CD8-positive, alpha-beta memory T cell (primary cell): ENCODE results near the gene FSD2. TPM values are rescaled to one million over a fixed set of nuclear protein-coding genes. Genes with fewer than 3 reads are reported as not detected.
"Not testable (repeated sequence)": the region's sequence is repeated elsewhere in the genome, so short reads cannot be mapped to it uniquely, and the experiment has no call there.

Source experiments
- CTCF ChIA-PET: fragments of 350-600 bp; sonication (Branson Sonifier 250); formaldehyde crosslinking; loops from one replicate; lab custom pipeline; 2021; ENCODE audit warnings: antibody characterized with exemption; lab: Charles Lee
- POLR2A ChIA-PET: fragments of 350-600 bp; sonication (Branson Sonifier 250); formaldehyde crosslinking; loops from one replicate; lab custom pipeline; 2021; ENCODE audit warnings: antibody characterized with exemption; lab: Charles Lee
- DNase-seq, 5 donors: peaks; one replicate each; pipeline versions ENCODE4 v3.0.0 to v3.0.0-alpha.2; 2020 to 2022; ENCODE audit warnings: mixed read lengths in 1 of 5
- H3K27ac ChIP-seq: one replicate; pipeline ENCODE4 v1.7.0; 2013; ENCODE audit warnings: low read depth, mild to moderate bottlenecking, low read length, moderate library complexity
- H3K27me3 ChIP-seq: 2 replicates; pipeline ENCODE4 v1.7.0; 2013; ENCODE audit warnings: low read length, mild to moderate bottlenecking; ENCODE audit not compliant: insufficient read depth, poor library complexity, severe bottlenecking
- H3K36me3 ChIP-seq: 2 replicates; pipeline ENCODE4 v1.7.0; 2013; ENCODE audit warnings: mild to moderate bottlenecking, low read length, moderate library complexity; ENCODE audit not compliant: insufficient read depth
- H3K4me1 ChIP-seq: 2 replicates; pipeline ENCODE4 v1.7.0; 2013; ENCODE audit warnings: mild to moderate bottlenecking, low read length, moderate library complexity; ENCODE audit not compliant: insufficient read depth
- H3K4me3 ChIP-seq: 2 replicates; pipeline ENCODE4 v1.7.0; 2013; ENCODE audit warnings: mild to moderate bottlenecking, low read length
- H3K9me3 ChIP-seq: 2 replicates; pipeline ENCODE4 v1.7.0; 2013; ENCODE audit warnings: mild to moderate bottlenecking, low read length
- H3K27ac Mint-ChIP-seq, 8 donors: one replicate each; pipeline ENCODE4 v1.8.0; 2020 to 2021; ENCODE audit warnings: mixed read lengths in 8 of 8, mild to moderate bottlenecking in 6 of 8, inconsistent platforms in 3 of 8, moderate library complexity in 3 of 8
- H3K27me3 Mint-ChIP-seq, 2 donors: one replicate each; pipeline ENCODE4 v1.8.0; 2020 to 2021; ENCODE audit warnings: mixed read lengths in 2 of 2, mild to moderate bottlenecking in 1 of 2, moderate library complexity in 1 of 2
- H3K36me3 Mint-ChIP-seq, 3 donors: one replicate each; pipeline ENCODE4 v1.8.0; 2020 to 2021; ENCODE audit warnings: mixed read lengths in 3 of 3, inconsistent platforms in 1 of 3, mild to moderate bottlenecking in 1 of 3
- H3K4me1 Mint-ChIP-seq, 3 donors: one replicate each; pipeline ENCODE4 v1.8.0; 2020 to 2021; ENCODE audit warnings: mixed read lengths in 3 of 3, inconsistent platforms in 1 of 3, mild to moderate bottlenecking in 1 of 3
- H3K4me3 Mint-ChIP-seq, 7 donors: one replicate each; pipeline ENCODE4 v1.8.0; 2020 to 2021; ENCODE audit warnings: mixed read lengths in 7 of 7, mild to moderate bottlenecking in 6 of 7, moderate library complexity in 4 of 7, inconsistent platforms in 2 of 7
- H3K9me3 Mint-ChIP-seq, 5 donors: one replicate each; pipeline ENCODE4 v1.8.0; 2020 to 2022; ENCODE audit warnings: mixed read lengths in 5 of 5, mild to moderate bottlenecking in 3 of 5, moderate library complexity in 2 of 5, inconsistent platforms in 1 of 5
- polyA plus RNA-seq: library from polyadenylated mRNA; unstranded; fragments of 300-500 nt; fragmentation: Illumina TruSeq; gene quantifications from one replicate; pipeline ENCODE4 v1.2.3, GENCODE V29; 2021
- total RNA-seq, 2 experiments: library from RNA; stranded (reverse); gene quantifications; one replicate each; pipeline ENCODE4 v1.2.3, GENCODE V29; 2021

The FSD2 gene
- total and polyA plus RNA-seq, 3 experiments from 2014 or later: 0.16 TPM; not detected in 2

GRCh38 chr15:82778755-82779154 is 27.1 kb downstream of the FSD2 start:
- ChIA-PET POLR2A (no interaction called here), CTCF (no interaction called here)
- H3K9me3 ChIP-seq: no peaks in the 10 kb centered on the region
- no peak overlapping the region for H3K27ac ChIP-seq
- Mint-ChIP-seq H3K9me3 (no peaks in the 10 kb centered on the region), H3K4me3 (no peak overlapping the region), H3K27ac (no peak overlapping the region), H3K36me3 (peaks cover 0 to 9% (median 3%) of the 10 kb centered on the region in 3 donors), H3K27me3 (peaks cover 4 to 5% of the 10 kb centered on the region in 2 donors), H3K4me1 (no peaks in the 10 kb centered on the region)
- no peaks in the 10 kb centered on the region for H3K4me1 ChIP-seq
- H3K27me3 ChIP-seq: no peaks in the 10 kb centered on the region
- H3K36me3 ChIP-seq: no peaks in the 10 kb centered on the region
- DNase-seq: no peak
- H3K4me3 ChIP-seq: no peak overlapping the region

DNA sequence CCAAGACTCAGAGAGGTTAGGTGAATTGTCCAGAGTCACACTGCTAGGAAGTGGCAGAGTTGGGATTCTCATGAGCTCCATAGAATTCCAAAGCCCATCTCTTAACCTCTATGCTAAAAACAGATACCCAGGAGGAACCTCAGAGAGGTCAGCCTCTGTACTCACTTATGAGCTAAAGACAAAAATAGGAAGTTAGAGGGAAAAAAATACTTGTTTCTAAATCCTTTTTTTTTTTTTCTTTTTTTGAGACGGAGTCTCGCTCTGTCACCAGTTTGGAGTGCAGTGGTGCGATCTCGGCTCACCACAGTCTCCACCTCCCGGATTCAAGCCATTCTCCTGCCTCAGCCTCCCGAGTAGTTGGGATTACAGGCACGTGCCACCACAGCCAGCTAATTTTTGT is 31.4 kb downstream of the FSD2 start:
- Histone ChIP-seq H3K27me3 (no peaks in the 10 kb centered on the region), H3K36me3 (no peaks in the 10 kb centered on the region), H3K27ac (no peak overlapping the region), H3K4me1 (no peaks in the 10 kb centered on the region), H3K9me3 (no peaks in the 10 kb centered on the region), H3K4me3 (no peak overlapping the region)
- Mint-ChIP-seq H3K27me3 (peaks cover 0 to 4% of the 10 kb centered on the region in 2 donors), H3K9me3 (no peaks in the 10 kb centered on the region), H3K4me3 (no peak overlapping the region), H3K4me1 (no peaks in the 10 kb centered on the region), H3K36me3 (peaks cover 0 to 9% (median 2%) of the 10 kb centered on the region in 3 donors), H3K27ac (peak overlapping the region in 1 of 8 donors; percentile 30)
- DNase-seq: no peak
- POLR2A ChIA-PET: interaction anchor here (0.6 kb wide), 1 partner anchor 1800 kb away, joined by 5 read pairs; no protein-coding TSS in a partner anchor
- CTCF ChIA-PET: interaction anchor here (1.2 kb wide), 1 partner anchor 10 kb away, joined by 3 read pairs; no protein-coding TSS in a partner anchor

GRCh38 chr15:82771789-82772607 is 33.9 kb downstream of the FSD2 start:
- no peak overlapping the region for H3K4me3 ChIP-seq
- no peaks in the 10 kb centered on the region for H3K9me3 Mint-ChIP-seq
- no peaks in the 10 kb centered on the region for H3K9me3 ChIP-seq
- CTCF ChIA-PET: no interaction called here
- no peaks in the 10 kb centered on the region for H3K27me3 ChIP-seq
- H3K4me3 Mint-ChIP-seq: no peak overlapping the region
- H3K4me1 Mint-ChIP-seq: no peaks in the 10 kb centered on the region
- POLR2A ChIA-PET: interaction anchor here (0.8 kb wide), 1 partner anchor 121 kb away, joined by 3 read pairs; no protein-coding TSS in a partner anchor
- peaks cover 3 to 11% (median 10%) of the 10 kb centered on the region in 3 donors for H3K36me3 Mint-ChIP-seq
- no peaks in the 10 kb centered on the region for H3K4me1 ChIP-seq
- no peak overlapping the region for H3K27ac Mint-ChIP-seq
- H3K27ac ChIP-seq: no peak overlapping the region
- DNase-seq: no peak
- H3K36me3 ChIP-seq: no peaks in the 10 kb centered on the region
- no peaks in the 10 kb centered on the region for H3K27me3 Mint-ChIP-seq

DNA sequence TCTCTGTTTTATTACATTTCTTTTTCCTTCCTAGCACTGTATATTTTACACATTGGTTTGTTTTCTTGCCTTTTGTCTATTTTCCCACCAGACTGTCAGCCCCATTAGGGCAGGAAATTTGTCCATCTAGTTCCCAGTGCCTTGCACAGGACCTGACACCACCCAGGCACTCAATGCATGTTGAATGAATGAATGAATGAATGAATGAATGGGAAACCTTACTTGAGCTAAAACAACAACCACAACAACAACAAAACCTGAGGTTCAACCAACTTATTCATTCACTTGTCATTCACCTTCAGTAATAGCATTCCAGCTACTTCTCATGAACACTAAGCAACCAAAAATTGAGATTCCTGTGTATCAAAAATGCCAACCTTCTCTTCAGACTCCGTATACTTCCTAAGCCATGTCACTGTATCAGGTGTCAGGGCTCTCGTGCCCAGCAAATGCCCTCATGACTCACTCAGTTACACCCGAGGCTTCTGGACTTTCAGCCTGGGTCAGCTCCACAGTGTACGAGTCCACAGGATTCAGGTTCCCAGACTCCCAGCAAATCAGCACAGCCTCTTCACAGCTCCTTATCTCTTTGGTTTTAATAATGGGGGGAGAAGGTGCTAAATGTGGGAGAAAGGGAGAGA is 37.3 kb downstream of the FSD2 start:
- Mint-ChIP-seq H3K27me3 (no peaks in the 10 kb centered on the region), H3K36me3 (peaks cover 10 to 23% (median 20%) of the 10 kb centered on the region in 3 donors), H3K4me3 (no peak overlapping the region), H3K9me3 (no peaks in the 10 kb centered on the region), H3K4me1 (peaks cover 0 to 3% (median 0%) of the 10 kb centered on the region in 3 donors), H3K27ac (peak overlapping the region in 1 of 8 donors; percentile 62)
- H3K4me3 ChIP-seq: no peak overlapping the region
- no peaks in the 10 kb centered on the region for H3K27me3 ChIP-seq
- no peaks in the 10 kb centered on the region for H3K9me3 ChIP-seq
- ChIA-PET POLR2A (no interaction called here), CTCF (no interaction called here)
- H3K4me1 ChIP-seq: no peaks in the 10 kb centered on the region
- H3K36me3 ChIP-seq: peaks cover 5% of the 10 kb centered on the region
- H3K27ac ChIP-seq: no peak overlapping the region
- DNase-seq: no peak

DNA sequence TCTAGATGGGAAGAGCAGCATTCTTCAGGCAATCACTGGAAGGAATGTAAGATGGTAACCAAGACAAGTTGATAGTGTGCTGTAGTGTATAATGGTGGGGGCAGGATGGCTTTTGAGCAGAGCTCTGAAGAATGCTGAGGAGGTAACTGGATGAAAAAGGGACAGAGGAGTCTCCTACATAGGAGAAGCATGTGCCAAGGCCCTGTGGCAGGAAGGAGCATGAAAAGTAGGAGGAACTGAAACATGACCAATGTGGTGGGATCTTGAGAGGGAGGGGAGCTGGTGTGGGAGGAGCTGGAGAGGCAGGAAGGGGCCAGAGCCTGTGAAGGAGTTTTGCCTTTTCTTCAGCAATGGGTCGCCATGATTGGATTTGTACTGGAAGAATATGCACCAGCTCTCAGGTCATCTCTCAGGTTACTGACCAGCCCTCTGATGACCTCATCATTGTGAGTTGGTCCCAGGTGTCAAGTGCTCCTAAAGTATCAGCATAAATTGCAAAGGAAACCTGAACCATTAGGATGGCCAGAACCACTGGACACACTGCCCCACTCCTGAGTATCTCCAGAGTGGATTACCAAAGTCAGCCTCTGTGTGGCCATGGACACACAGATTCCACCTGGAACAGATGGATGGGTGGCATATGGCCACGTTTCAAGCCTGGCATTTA is 38.6 kb downstream of the FSD2 start:
- no peaks in the 10 kb centered on the region for H3K4me1 ChIP-seq
- H3K9me3 ChIP-seq: no peaks in the 10 kb centered on the region
- Mint-ChIP-seq H3K36me3 (peaks cover 10 to 27% (median 21%) of the 10 kb centered on the region in 3 donors), H3K27ac (peak overlapping the region in 3 of 8 donors; percentile 48 to 81 (median 59)), H3K27me3 (no peaks in the 10 kb centered on the region), H3K4me3 (no peak overlapping the region), H3K4me1 (peaks cover 0 to 5% (median 0%) of the 10 kb centered on the region in 3 donors), H3K9me3 (no peaks in the 10 kb centered on the region)
- CTCF ChIA-PET: interaction anchor here (1.0 kb wide), 1 partner anchor 19 kb away, joined by 3 read pairs; no protein-coding TSS in a partner anchor
- no peak overlapping the region for H3K27ac ChIP-seq
- H3K4me3 ChIP-seq: no peak overlapping the region
- POLR2A ChIA-PET: no interaction called here
- no peak for DNase-seq
- no peaks in the 10 kb centered on the region for H3K27me3 ChIP-seq
- H3K36me3 ChIP-seq: peaks cover 5% of the 10 kb centered on the region

DNA sequence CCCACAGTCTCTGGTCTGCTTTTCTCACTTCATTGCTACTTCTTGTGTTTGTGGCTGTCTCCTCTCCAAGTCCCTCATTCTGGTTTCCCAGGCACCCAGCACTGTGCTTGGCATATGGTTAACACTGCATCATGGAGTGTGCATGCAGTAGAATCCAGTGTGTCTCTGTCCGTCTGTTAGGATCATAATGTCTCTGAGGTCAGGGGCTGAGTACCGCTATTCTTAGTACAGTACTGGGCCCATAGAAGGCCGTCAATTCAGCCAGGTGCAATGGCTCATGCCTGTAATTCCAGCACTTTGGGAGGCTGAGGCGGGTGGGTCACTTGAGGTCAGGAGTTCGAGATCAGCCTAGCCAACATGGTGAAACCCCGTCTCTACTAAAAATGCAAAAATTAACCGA is 39.7 kb downstream of the FSD2 start:
- H3K9me3 Mint-ChIP-seq, H3K4me3 ChIP-seq: not testable (repeated sequence)
- CTCF ChIA-PET: interaction anchor here (1.0 kb wide), 1 partner anchor 18 kb away, joined by 3 read pairs; no protein-coding TSS in a partner anchor

DNA sequence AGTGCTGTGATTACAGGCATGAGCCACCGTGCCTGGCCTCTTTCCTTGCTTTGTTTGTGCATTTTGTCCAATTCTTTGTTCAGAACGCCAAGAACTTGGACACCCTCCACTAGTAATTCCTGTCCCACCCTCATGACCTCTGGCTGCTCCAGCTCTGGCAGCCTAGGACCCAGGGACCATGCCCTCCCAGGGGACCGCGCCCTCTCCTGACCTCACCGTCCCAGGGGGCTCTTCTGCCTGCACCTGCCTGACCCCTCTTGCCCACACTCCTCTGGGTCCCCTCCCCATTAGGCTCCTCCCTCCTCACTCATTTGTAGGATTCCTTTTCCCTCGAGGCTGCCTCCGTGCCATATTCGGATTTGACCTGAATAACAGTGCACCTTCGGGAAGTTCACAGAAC is 41.1 kb downstream of the FSD2 start:
- no peaks in the 10 kb centered on the region for H3K9me3 ChIP-seq
- H3K9me3 Mint-ChIP-seq: no peaks in the 10 kb centered on the region
- H3K4me1 Mint-ChIP-seq: peaks cover 0 to 10% (median 3%) of the 10 kb centered on the region in 3 donors
- no peaks in the 10 kb centered on the region for H3K27me3 ChIP-seq
- ChIA-PET CTCF (no interaction called here), POLR2A (no interaction called here)
- H3K27ac Mint-ChIP-seq: peak overlapping the region in 1 of 8 donors; percentile 17
- H3K4me3 Mint-ChIP-seq: no peak overlapping the region
- H3K27me3 Mint-ChIP-seq: no peaks in the 10 kb centered on the region
- H3K36me3 ChIP-seq: peaks cover 5% of the 10 kb centered on the region
- DNase-seq: no peak
- no peaks in the 10 kb centered on the region for H3K4me1 ChIP-seq
- H3K27ac ChIP-seq: no peak overlapping the region
- H3K4me3 ChIP-seq: no peak overlapping the region
- H3K36me3 Mint-ChIP-seq: peaks cover 10 to 42% (median 25%) of the 10 kb centered on the region in 3 donors

More for the DNA sequence above, 39.7 kb downstream of the FSD2 start:
- H3K4me1 ChIP-seq, H3K27me3 Mint-ChIP-seq, H3K36me3 ChIP-seq, H3K27ac Mint-ChIP-seq, H3K4me1 Mint-ChIP-seq, H3K27ac ChIP-seq, POLR2A ChIA-PET, DNase-seq, H3K27me3 ChIP-seq, H3K9me3 ChIP-seq, H3K4me3 Mint-ChIP-seq: not testable (repeated sequence)
- peaks cover 10 to 29% (median 22%) of the 10 kb centered on the region in 3 donors for H3K36me3 Mint-ChIP-seq
